Measurements from ENCODE around the gene SLC43A2. TPM values are rescaled to one million over a fixed set of nuclear protein-coding genes. Genes with fewer than 3 reads are reported as not detected.
A peak's percentile ranks its signal among the peaks of the same experiment; 100 is the strongest.

The SLC43A2 gene
- total RNA-seq, 2 donors from 2014 or later, result 21.1 to 21.9 TPM

DNA sequence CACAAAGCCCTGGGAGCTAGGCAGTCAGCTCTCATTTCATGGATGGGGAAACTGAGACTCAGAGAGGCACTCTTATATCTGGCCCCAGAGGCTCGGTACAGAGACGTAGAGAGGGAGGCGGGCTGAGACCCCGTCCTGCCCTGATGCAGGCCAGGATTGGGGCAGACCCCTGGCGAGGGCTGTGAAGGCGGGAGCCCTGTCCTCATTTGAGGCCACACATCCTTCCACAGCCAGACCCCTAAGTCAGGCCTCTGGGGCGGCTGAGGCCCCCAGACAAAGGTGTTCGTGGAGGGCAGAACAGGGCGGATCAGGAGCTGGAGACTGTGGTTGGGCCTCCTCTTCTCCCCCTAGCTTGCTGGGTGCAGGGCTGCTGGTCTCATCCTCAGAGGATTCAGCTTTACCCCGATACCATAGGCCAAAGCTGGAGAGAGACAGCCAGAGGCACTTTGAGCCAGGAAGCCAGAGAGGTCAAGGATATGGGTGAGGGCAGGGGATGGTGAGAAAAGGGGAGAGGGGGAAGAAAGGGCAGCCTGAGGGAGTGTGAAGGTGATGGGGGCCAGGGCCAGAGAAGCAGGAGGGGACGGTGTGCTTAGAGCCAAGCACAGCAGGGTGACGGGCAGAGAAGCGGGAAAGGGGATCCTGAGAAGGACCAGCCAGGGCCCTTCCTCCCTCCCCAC is 17.7 kb upstream of the SLC43A2 start:
- Histone ChIP-seq H3K27me3 (replicated peaks; ENCODE audit: insufficient read depth) (no peaks in the 10 kb centered on the region), H3K4me3 (no peak overlapping the region), H3K27ac (no peak overlapping the region), H3K9me3 (no peaks in the 10 kb centered on the region), H3K4me1 (ENCODE audit: control insufficient read depth in 1 of 2, low read depth in 2 of 2) (peaks cover 14 to 35% of the 10 kb centered on the region in 2 donors), H3K36me3 (peaks cover 10% of the 10 kb centered on the region)
- TF ChIP-seq, protein P1, sequence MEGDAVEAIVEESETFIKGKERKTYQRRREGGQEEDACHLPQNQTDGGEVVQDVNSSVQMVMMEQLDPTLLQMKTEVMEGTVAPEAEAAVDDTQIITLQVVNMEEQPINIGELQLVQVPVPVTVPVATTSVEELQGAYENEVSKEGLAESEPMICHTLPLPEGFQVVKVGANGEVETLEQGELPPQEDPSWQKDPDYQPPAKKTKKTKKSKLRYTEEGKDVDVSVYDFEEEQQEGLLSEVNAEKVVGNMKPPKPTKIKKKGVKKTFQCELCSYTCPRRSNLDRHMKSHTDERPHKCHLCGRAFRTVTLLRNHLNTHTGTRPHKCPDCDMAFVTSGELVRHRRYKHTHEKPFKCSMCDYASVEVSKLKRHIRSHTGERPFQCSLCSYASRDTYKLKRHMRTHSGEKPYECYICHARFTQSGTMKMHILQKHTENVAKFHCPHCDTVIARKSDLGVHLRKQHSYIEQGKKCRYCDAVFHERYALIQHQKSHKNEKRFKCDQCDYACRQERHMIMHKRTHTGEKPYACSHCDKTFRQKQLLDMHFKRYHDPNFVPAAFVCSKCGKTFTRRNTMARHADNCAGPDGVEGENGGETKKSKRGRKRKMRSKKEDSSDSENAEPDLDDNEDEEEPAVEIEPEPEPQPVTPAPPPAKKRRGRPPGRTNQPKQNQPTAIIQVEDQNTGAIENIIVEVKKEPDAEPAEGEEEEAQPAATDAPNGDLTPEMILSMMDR (IDR thresholded peaks at IDR 0.05), result no peak
- DNase-seq (ENCODE audit: low spot score), result no peak
- ATAC-seq (ENCODE audit: insufficient number of reproducible peaks, low FRiP score, low read depth), result no peak

DNA sequence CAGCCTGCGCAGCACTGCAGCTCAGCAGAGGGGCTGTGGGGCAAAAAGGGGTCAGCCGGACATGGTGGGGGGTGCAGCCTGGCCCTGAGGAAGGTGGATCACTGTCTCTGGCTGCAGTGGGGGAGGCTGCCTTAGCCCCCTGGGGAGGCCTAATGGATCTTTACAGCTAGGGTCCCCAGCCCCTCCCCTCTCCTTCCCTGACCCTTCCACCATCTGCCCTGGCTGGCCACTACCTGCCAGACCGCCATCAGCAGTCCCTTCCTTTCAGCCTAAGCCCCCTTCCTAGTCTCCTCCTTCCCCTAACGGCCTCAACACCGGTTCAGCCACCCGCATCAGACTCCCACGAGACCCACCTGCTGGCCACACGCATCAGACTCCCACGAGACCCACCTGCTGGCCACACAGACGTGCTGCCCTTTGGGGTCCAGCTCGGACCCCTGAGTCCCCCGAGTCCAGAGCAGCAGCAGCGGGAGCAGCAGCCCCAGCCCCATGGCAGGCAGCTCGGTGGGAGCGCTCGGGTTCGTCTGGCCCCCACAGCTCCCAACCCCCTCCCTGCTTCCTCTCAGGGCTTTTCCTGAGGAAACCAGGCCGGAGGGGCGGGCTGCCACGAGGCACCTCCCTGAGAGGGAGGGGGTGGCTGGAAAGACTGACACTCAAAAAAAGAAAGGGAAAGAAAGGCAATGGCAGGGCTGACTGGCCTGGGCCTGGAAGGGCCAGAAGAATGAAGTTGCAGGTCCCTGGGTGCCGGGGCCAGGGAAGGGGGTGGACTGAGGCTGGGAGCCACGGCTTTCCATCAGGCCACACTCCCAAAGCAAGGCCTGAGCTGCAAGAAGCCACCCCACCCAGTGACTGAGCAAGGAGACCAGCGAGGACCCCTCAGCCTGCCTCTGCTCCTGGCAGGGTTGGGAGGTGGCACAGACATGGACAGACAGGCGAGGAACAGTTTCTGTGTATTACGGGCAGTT is 16.9 kb upstream of the SLC43A2 start, which contains the start of gene SCARF1:
Gene SCARF1 (minus strand): TSS at position 526 of the 965 bp plus-strand sequence. CDS start 35 bp downstream, at position 491.
- no peak within 1 kb of the TSS for H3K27ac ChIP-seq
- ATAC-seq (ENCODE audit: insufficient number of reproducible peaks, low FRiP score, low read depth), result no peak

DNA sequence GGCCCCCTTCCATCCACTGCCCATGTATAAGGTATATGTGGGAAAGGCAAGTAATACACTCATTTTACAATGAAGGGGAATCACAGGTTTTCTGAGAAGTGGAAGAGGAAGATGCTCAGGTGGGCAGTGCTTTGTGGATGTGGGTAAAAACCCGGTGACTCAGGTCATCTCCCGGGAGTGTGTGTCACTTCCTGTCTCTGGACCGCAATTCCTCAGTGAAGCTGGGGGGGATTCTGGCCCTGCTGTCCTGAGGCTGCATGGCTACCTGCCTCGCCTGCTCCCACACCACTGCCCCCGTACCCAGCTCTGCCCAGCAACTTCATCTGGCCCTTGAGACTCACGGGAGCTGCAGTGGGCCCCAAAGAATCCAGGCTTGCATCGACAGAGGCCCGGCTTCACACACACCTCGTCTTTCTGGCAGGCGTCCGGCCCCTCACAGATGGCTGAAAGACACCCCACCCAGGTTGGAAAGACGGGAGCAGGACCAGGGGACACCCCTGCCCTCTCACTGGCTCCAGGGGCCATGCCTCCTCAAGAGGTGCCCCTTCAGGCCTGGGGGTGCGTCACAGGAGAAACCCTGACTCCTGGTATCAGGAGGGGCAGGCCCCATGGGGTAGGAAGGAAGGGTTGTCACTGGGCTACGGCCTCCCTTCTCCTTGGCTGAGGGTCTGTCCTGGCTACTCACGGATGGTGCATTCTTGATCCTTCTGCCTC is 16.0 kb upstream of the SLC43A2 start:
- no peak for ATAC-seq (ENCODE audit: insufficient number of reproducible peaks, low FRiP score, low read depth)
- H3K27ac ChIP-seq, result no peak overlapping the region

More for the DNA sequence above, 16.9 kb upstream of the SLC43A2 start, which contains the start of gene SCARF1:
- no peaks in the 10 kb centered on the region for H3K27me3 ChIP-seq (replicated peaks; ENCODE audit: insufficient read depth)
- peak within 1 kb of the TSS; percentile 35 for H3K4me3 ChIP-seq
- TF ChIP-seq, protein P1 (IDR thresholded peaks at IDR 0.05), result no peak
- DNase-seq (ENCODE audit: low spot score), result no peak
- H3K36me3 ChIP-seq, result peaks cover 2% of the 10 kb centered on the region
- peaks cover 12 to 29% of the 10 kb centered on the region in 2 donors for H3K4me1 ChIP-seq (ENCODE audit: control insufficient read depth in 1 of 2, low read depth in 2 of 2)
- H3K9me3 ChIP-seq, result no peaks in the 10 kb centered on the region

DNA sequence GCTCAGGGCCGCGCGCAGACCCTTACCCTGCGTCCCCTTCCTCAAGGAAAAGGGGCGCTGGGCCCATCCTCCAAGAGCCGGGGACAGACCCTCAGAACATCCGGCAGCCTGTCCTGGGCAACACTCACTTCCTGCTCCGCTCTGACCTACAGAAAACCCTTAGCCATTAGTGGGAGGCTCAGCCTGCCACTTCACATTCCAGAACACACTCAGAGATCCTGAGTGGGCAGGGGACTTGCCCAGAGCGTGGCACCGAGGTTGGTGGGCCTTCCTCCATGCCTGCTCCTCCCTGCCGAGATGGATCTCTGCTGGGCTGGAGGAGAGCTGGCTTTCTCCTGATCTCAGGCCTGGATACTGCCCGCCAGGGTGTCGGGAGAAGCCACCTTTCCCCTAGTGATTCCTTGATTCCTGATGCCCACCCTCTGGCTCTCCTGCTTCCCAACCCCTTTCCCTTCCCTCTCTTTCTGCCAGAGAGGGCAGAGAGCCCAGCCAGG is 15.4 kb upstream of the SLC43A2 start:
- peak overlapping the region; percentile 73 for H3K4me3 ChIP-seq
- peaks cover 6 to 21% of the 10 kb centered on the region in 2 donors for H3K4me1 ChIP-seq (ENCODE audit: control insufficient read depth in 1 of 2, low read depth in 2 of 2)
- no peak for ATAC-seq (ENCODE audit: insufficient number of reproducible peaks, low FRiP score, low read depth)
- no peaks in the 10 kb centered on the region for H3K36me3 ChIP-seq
- TF ChIP-seq, protein P1 (IDR thresholded peaks at IDR 0.05), result no peak
- no peaks in the 10 kb centered on the region for H3K27me3 ChIP-seq (replicated peaks; ENCODE audit: insufficient read depth)
- H3K27ac ChIP-seq, result no peak overlapping the region
- DNase-seq (ENCODE audit: low spot score), result no peak
- no peaks in the 10 kb centered on the region for H3K9me3 ChIP-seq

More for the DNA sequence above, 16.0 kb upstream of the SLC43A2 start:
- Histone ChIP-seq H3K4me1 (ENCODE audit: control insufficient read depth in 1 of 2, low read depth in 2 of 2) (peaks cover 6 to 21% of the 10 kb centered on the region in 2 donors), H3K27me3 (replicated peaks; ENCODE audit: insufficient read depth) (no peaks in the 10 kb centered on the region), H3K9me3 (no peaks in the 10 kb centered on the region), H3K36me3 (no peaks in the 10 kb centered on the region), H3K4me3 (peak overlapping the region; percentile 73)
- TF ChIP-seq, protein P1 (IDR thresholded peaks at IDR 0.05), result no peak
- no peak for DNase-seq (ENCODE audit: low spot score)
